GM15510 (cell line): ENCODE measurements around the gene G6PC3.

Source experiments
- POLR2A ChIP-seq: IDR thresholded peaks from 3 replicates; pipeline ENCODE4 v1.6.1; 2011; ENCODE audit warnings: borderline replicate concordance; ENCODE audit not compliant: insufficient read length; ENCODE audit errors: extremely low read depth

G6PC3 gene

DNA sequence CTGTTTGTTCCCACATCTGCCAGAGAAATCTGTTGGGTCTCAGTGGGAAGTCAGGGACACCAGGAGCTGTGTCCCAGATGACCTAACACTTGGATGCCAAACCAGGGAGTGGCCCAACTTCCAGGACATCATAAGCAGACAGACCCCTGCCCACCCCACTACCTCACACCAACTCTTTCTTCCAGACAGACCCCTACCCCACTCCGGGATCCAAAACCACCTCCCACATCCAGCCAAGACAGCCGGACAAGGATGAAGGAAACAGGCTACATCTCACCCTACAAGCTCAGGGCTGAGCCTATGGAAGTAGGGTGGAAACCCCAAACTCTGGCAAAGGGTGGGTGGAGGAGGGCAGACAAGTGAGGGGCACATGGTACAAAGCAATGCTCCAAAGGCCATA lies 49.3 kb downstream of the G6PC3 start:
- TF ChIP-seq POLR2A, result no peak

GRCh38 chr17:44120851-44121605 lies 50.5 kb downstream of the G6PC3 start:
- no peak for TF ChIP-seq POLR2A

GRCh38 chr17:44121997-44122815 lies 51.7 kb downstream of the G6PC3 start:
- TF ChIP-seq POLR2A, result no peak

GRCh38 chr17:44122816-44123355 lies 52.4 kb downstream of the G6PC3 start:
- no peak for TF ChIP-seq POLR2A

DNA sequence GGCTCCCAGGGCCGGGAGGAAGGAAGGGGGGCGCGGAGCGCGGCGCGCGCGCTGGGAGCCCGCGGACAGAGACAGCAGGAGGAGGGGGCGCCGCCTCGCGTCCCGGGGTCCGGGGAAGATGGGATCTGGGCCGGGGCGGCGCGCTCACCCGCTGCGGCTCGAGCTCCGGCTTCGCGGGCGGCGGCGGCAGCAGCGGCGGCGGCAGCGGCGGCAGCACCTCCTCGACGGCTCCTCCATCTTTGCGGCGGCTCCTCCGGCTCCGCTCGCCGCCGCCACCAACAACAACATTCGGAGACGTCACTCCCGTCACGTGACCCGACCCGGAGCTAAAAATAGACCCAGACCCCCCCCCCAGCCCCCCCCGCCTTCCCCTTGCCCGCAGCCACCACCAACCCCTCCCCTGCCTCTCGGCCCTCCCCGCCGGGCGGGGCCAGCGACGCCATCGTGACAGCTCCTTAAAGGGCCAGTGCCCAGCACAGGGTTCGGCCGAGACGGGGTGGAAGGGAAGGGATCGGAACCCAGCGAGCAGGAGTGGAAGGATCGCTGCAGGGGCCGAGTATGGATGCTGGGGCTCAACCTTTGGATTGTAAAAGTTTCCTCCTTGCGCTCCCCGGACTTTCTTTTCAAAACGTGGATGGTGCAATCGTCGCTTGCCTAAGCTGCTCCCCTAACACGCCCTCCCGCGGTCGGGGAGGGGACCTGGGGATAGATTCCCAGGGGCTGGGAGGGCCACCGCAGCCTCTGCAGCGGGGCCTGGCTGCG lies 53.0 kb downstream of the G6PC3 start, which contains the start of gene HDAC5:
TSS of gene HDAC5 (minus strand) at position 286 of the 762 bp plus-strand sequence. CDS start 6,126 bp downstream, outside the sequence.
- peak; percentile 47 for TF ChIP-seq POLR2A

- TF ChIP-seq POLR2A, result no peak
Measured at GRCh38 chr17:44124118-44124438, 53.5 kb downstream of the G6PC3 start.
